GM23338 (cell line): Measurements from ENCODE around the gene KIFAP3. TPM values are rescaled to one million over a fixed set of nuclear protein-coding genes. Genes with fewer than 3 reads are reported as not detected.

Experiments used
- ATAC-seq: fragments of 200-7000 bp; cut with Tn5 transposase; 3 replicates; pipeline ENCODE4 v1.9.1; 2020
- DNase-seq: peaks from one replicate; pipeline ENCODE4 v3.0.0-alpha.2; 2015; ENCODE audit warnings: low spot score
- H2AFZ ChIP-seq: fragments of 200-600 bp; sonication (generic); 2 replicates; pipeline ENCODE4 v1.8.0; 2016; ENCODE audit warnings: antibody characterized with exemption, mild to moderate bottlenecking, moderate library complexity
- H3F3A ChIP-seq: fragments of 200-600 bp; sonication (generic); replicated peaks from 2 replicates; pipeline ENCODE4 v1.8.0; 2017; ENCODE audit warnings: antibody characterized with exemption, mixed run types, low read depth
- H3K27ac ChIP-seq: fragments of 200-600 bp; sonication (generic); 2 replicates; pipeline ENCODE4 v1.6.1; 2016; ENCODE audit warnings: low read depth
- H3K27me3 ChIP-seq: fragments of 200-600 bp; sonication (generic); 2 replicates; pipeline ENCODE4 v1.8.0; 2016; ENCODE audit warnings: mild to moderate bottlenecking, mixed run types, moderate library complexity; ENCODE audit not compliant: insufficient read depth
- H3K36me3 ChIP-seq: fragments of 200-600 bp; sonication (generic); 2 replicates; pipeline ENCODE4 v1.8.0; 2016; ENCODE audit warnings: mild to moderate bottlenecking; ENCODE audit not compliant: insufficient read depth
- H3K4me1 ChIP-seq: fragments of 200-600 bp; sonication (generic); 2 replicates; pipeline ENCODE4 v1.8.0; 2016; ENCODE audit warnings: mild to moderate bottlenecking, moderate library complexity; ENCODE audit not compliant: insufficient read depth
- H3K4me2 ChIP-seq: fragments of 200-600 bp; sonication (generic); 2 replicates; pipeline ENCODE4 v1.7.1; 2017; ENCODE audit warnings: mixed run types
- H3K4me3 ChIP-seq: fragments of 200-600 bp; sonication (generic); 2 replicates; pipeline ENCODE4 v1.6.1; 2016; ENCODE audit warnings: mixed run types
- H3K79me2 ChIP-seq: fragments of 200-600 bp; sonication (generic); replicated peaks from 2 replicates; pipeline ENCODE4 v1.8.0; 2017; ENCODE audit warnings: mild to moderate bottlenecking; ENCODE audit not compliant: insufficient read depth
- H3K9me2 ChIP-seq: fragments of 200-600 bp; sonication (generic); 2 replicates; pipeline ENCODE4 v1.8.0; 2017; ENCODE audit not compliant: insufficient read depth
- H4K20me1 ChIP-seq: fragments of 200-600 bp; sonication (generic); replicated peaks from 2 replicates; pipeline ENCODE4 v1.8.0; 2017; ENCODE audit warnings: mild to moderate bottlenecking; ENCODE audit not compliant: insufficient read depth
- H3K27ac Mint-ChIP-seq: 2 replicates; pipeline ENCODE4 v1.8.0; 2020; ENCODE audit warnings: inconsistent platforms, mild to moderate bottlenecking, moderate library complexity, mixed read lengths
- H3K27me3 Mint-ChIP-seq: 3 replicates; pipeline ENCODE4 v1.8.0; 2022; ENCODE audit warnings: low read depth, mild to moderate bottlenecking, moderate library complexity, mixed read lengths, inconsistent platforms; ENCODE audit not compliant: insufficient read depth, poor library complexity
- H3K36me3 Mint-ChIP-seq: 3 replicates; pipeline ENCODE4 v1.8.0; 2021; ENCODE audit warnings: low read depth, mild to moderate bottlenecking, inconsistent platforms, moderate library complexity, mixed read lengths
- H3K4me1 Mint-ChIP-seq: 3 replicates; pipeline ENCODE4 v1.8.0; 2020; ENCODE audit warnings: mild to moderate bottlenecking, inconsistent platforms, mixed read lengths
- H3K4me3 Mint-ChIP-seq: 3 replicates; pipeline ENCODE4 v1.8.0; 2021; ENCODE audit warnings: moderate library complexity, mild to moderate bottlenecking, inconsistent platforms, mixed read lengths
- H3K9me3 Mint-ChIP-seq: 3 replicates; pipeline ENCODE4 v1.8.0; 2020; ENCODE audit warnings: moderate library complexity, mild to moderate bottlenecking, inconsistent platforms, mixed read lengths
- CREB1 ChIP-seq: fragments of 250-450 bp; sonication (Bioruptor Pico); IDR thresholded peaks from 2 replicates; pipeline ENCODE4 v1.5.0; 2020; ENCODE audit warnings: low read depth, mild to moderate bottlenecking, moderate library complexity
- NANOG ChIP-seq: IDR thresholded peaks from 2 replicates; pipeline ENCODE4 v1.6.1; 2016; ENCODE audit warnings: antibody characterized with exemption, borderline replicate concordance
- long read RNA-seq: library from polyadenylated mRNA; unstranded; transcript quantifications from one replicate; pipeline ENCODE4 v2.0.0, GENCODE V29; 2020; ENCODE audit not compliant: unreplicated experiment
- polyA plus RNA-seq: library from polyadenylated mRNA; unstranded; fragments of >200 nt; fragmentation: Nextera tagmentation; extraction: Ambion mirVana; gene quantifications from 2 replicates; pipeline ENCODE4 v1.2.1, GENCODE V29; 2016
- total RNA-seq: library from RNA; depleted of rRNA; stranded (reverse); fragments of >200 nt; shearing (Covaris generic); gene quantifications from 2 replicates; pipeline ENCODE4 v1.2.3, GENCODE V29; 2014; rRNA removed
- TF ChIP-seq, protein P1 (sequence below), 2 experiments: fragments of 200-600 bp in 1 of 2; sonication (generic) in 1 of 2; conservative IDR thresholded peaks; 2 replicates each; pipeline versions ENCODE4 v1.5.1 to v1.6.1; 2016 to 2017; ENCODE audit warnings: antibody characterized with exemption in 2 of 2, low read depth in 2 of 2, mild to moderate bottlenecking in 2 of 2, moderate library complexity in 1 of 2
- TF ChIP-seq, protein P2 (sequence below): IDR thresholded peaks from 2 replicates; pipeline ENCODE4 v1.6.1; 2016; ENCODE audit warnings: antibody characterized with exemption
- TF ChIP-seq, protein P3 (sequence below): IDR thresholded peaks from one replicate; pipeline ENCODE4 v1.6.1; 2018; ENCODE audit warnings: antibody characterized with exemption; ENCODE audit not compliant: unreplicated experiment

Gene KIFAP3
- 3.1 and 5.2 TPM in 2 replicates for total RNA-seq
- polyA plus RNA-seq: 2.0 and 2.7 TPM in 2 replicates
- long read RNA-seq, partial matches to known transcripts: 3 of 4 reads
- long read RNA-seq, other reads (novel, unspliced or antisense): 0 of 4 reads

GRCh38 chr1:170074250-170075157 is at the start of gene KIFAP3:
Gene KIFAP3 (minus strand): TSS chr1:170074695. CDS start chr1:170074467, 228 bp downstream.
- Histone ChIP-seq H3K9me2 (no peaks in the 10 kb centered on the region), H3K4me1 (peaks cover 6% of the 10 kb centered on the region), H3K36me3 (no peaks in the 10 kb centered on the region), H3K4me2 (peak within 1 kb of the TSS; percentile 85), H3K27me3 (no peaks in the 10 kb centered on the region), H3K79me2 (no peaks in the 10 kb centered on the region), H3F3A (no peaks in the 10 kb centered on the region), H2AFZ (peak within 1 kb of the TSS; percentile 98), H4K20me1 (no peaks in the 10 kb centered on the region), H3K27ac (no peak within 1 kb of the TSS), H3K4me3 (peak within 1 kb of the TSS; percentile 74)
- Mint-ChIP-seq H3K36me3 (0 out of 3 replicates have a peak, but pooled peaks cover 3% of the 10 kb centered on the region), H3K27me3 (peaks cover 7% of the 10 kb centered on the region), H3K27ac (peak within 1 kb of the TSS; percentile 13; the same call in 1 of the 2 replicates), H3K4me3 (peak within 1 kb of the TSS; percentile 89), H3K4me1 (peaks cover 11% of the 10 kb centered on the region), H3K9me3 (peaks cover 3% of the 10 kb centered on the region; the same call in 2 of the 3 replicates)
- TF ChIP-seq, protein P1, sequence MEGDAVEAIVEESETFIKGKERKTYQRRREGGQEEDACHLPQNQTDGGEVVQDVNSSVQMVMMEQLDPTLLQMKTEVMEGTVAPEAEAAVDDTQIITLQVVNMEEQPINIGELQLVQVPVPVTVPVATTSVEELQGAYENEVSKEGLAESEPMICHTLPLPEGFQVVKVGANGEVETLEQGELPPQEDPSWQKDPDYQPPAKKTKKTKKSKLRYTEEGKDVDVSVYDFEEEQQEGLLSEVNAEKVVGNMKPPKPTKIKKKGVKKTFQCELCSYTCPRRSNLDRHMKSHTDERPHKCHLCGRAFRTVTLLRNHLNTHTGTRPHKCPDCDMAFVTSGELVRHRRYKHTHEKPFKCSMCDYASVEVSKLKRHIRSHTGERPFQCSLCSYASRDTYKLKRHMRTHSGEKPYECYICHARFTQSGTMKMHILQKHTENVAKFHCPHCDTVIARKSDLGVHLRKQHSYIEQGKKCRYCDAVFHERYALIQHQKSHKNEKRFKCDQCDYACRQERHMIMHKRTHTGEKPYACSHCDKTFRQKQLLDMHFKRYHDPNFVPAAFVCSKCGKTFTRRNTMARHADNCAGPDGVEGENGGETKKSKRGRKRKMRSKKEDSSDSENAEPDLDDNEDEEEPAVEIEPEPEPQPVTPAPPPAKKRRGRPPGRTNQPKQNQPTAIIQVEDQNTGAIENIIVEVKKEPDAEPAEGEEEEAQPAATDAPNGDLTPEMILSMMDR (conservative IDR thresholded peaks at IDR 0.05; ENCODE audit: low read depth in 2 of 2): peak; percentile 52 to 67
- TF ChIP-seq, protein P2, sequence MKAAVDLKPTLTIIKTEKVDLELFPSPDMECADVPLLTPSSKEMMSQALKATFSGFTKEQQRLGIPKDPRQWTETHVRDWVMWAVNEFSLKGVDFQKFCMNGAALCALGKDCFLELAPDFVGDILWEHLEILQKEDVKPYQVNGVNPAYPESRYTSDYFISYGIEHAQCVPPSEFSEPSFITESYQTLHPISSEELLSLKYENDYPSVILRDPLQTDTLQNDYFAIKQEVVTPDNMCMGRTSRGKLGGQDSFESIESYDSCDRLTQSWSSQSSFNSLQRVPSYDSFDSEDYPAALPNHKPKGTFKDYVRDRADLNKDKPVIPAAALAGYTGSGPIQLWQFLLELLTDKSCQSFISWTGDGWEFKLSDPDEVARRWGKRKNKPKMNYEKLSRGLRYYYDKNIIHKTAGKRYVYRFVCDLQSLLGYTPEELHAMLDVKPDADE: no peak
- DNase-seq: peak; percentile 98
- peak; percentile 99 for ATAC-seq

DNA sequence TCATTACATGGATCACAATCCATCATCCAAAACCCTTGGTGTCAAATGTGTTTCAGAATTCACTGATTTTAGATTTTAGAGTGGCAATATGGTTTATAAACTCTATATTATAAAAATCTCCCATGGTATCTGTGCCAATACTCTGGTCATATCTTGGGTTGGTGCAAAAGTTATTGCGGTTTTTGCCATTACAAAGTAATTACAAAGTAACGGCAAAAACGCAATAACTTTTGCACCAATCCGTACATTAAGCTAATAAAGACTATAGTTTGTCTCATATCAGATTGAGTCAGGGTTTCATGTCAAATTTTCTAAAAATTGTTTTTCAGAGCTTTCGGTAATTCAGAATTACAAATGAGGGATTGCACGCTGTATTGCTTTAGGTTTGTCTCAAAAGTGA is 47.9 kb upstream of the KIFAP3 start:
- no peak overlapping the region for H3K4me3 Mint-ChIP-seq
- no peaks in the 10 kb centered on the region for H3K9me2 ChIP-seq
- H4K20me1 ChIP-seq: no peaks in the 10 kb centered on the region
- H3K4me1 Mint-ChIP-seq: peaks cover 8% of the 10 kb centered on the region; the same call in 2 of the 3 replicates
- no peaks in the 10 kb centered on the region for H3K27me3 Mint-ChIP-seq
- 0 out of 3 replicates have a peak, but pooled peaks cover 3% of the 10 kb centered on the region for H3K9me3 Mint-ChIP-seq
- no peak overlapping the region for H2AFZ ChIP-seq
- H3K27ac Mint-ChIP-seq: no peak overlapping the region
- H3F3A ChIP-seq: no peaks in the 10 kb centered on the region
- H3K27ac ChIP-seq: no peak overlapping the region
- no peak overlapping the region for H3K4me2 ChIP-seq
- DNase-seq: no peak
- H3K4me1 ChIP-seq: no peaks in the 10 kb centered on the region
- no peaks in the 10 kb centered on the region for H3K27me3 ChIP-seq
- no peak overlapping the region for H3K4me3 ChIP-seq
- TF ChIP-seq CREB1 (CRISPR knock-in tag) (no peak), NANOG (no peak)
- no peak for ATAC-seq
- no peaks in the 10 kb centered on the region for H3K36me3 ChIP-seq
- no peaks in the 10 kb centered on the region for H3K36me3 Mint-ChIP-seq
- H3K79me2 ChIP-seq: no peaks in the 10 kb centered on the region

DNA sequence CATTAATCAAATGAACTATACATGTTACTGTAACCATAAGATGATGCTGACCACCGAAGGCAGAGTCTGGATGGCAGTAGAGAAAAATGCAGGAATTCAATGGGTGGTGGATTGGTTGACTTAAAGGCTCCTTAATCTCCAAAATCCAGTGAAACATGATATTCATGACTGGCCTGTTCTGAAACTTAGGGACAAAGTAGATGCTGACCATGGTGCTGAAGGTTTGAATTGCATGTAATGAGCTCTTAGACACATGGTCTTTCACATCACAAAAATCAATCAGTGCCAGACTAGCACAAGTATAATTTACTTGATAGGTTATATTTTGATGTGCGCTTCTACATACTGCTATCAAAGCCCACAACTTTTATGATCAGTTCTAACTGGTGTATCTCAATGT is 40.4 kb upstream of the KIFAP3 start:
- H3K36me3 Mint-ChIP-seq: peaks cover 21% of the 10 kb centered on the region
- no peak overlapping the region for H3K4me3 Mint-ChIP-seq
- no peak for ATAC-seq
- no peaks in the 10 kb centered on the region for H3K36me3 ChIP-seq
- no peaks in the 10 kb centered on the region for H3K27me3 Mint-ChIP-seq
- no peaks in the 10 kb centered on the region for H3K4me1 Mint-ChIP-seq
- TF ChIP-seq, protein P3, sequence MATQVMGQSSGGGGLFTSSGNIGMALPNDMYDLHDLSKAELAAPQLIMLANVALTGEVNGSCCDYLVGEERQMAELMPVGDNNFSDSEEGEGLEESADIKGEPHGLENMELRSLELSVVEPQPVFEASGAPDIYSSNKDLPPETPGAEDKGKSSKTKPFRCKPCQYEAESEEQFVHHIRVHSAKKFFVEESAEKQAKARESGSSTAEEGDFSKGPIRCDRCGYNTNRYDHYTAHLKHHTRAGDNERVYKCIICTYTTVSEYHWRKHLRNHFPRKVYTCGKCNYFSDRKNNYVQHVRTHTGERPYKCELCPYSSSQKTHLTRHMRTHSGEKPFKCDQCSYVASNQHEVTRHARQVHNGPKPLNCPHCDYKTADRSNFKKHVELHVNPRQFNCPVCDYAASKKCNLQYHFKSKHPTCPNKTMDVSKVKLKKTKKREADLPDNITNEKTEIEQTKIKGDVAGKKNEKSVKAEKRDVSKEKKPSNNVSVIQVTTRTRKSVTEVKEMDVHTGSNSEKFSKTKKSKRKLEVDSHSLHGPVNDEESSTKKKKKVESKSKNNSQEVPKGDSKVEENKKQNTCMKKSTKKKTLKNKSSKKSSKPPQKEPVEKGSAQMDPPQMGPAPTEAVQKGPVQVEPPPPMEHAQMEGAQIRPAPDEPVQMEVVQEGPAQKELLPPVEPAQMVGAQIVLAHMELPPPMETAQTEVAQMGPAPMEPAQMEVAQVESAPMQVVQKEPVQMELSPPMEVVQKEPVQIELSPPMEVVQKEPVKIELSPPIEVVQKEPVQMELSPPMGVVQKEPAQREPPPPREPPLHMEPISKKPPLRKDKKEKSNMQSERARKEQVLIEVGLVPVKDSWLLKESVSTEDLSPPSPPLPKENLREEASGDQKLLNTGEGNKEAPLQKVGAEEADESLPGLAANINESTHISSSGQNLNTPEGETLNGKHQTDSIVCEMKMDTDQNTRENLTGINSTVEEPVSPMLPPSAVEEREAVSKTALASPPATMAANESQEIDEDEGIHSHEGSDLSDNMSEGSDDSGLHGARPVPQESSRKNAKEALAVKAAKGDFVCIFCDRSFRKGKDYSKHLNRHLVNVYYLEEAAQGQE: peak; percentile 69
- TF ChIP-seq, protein P2: no peak
- H3K4me3 ChIP-seq: no peak overlapping the region
- no peaks in the 10 kb centered on the region for H3K9me2 ChIP-seq
- H3F3A ChIP-seq: no peaks in the 10 kb centered on the region
- no peak overlapping the region for H3K27ac Mint-ChIP-seq
- no peaks in the 10 kb centered on the region for H3K79me2 ChIP-seq
- no peaks in the 10 kb centered on the region for H3K27me3 ChIP-seq
- no peak overlapping the region for H3K4me2 ChIP-seq
- H2AFZ ChIP-seq: no peak overlapping the region
- no peaks in the 10 kb centered on the region for H3K4me1 ChIP-seq
- H4K20me1 ChIP-seq: no peaks in the 10 kb centered on the region
- peak; percentile 18 for DNase-seq
- H3K9me3 Mint-ChIP-seq: peaks cover 57% of the 10 kb centered on the region
- H3K27ac ChIP-seq: no peak overlapping the region
